ENCODE measurements around the gene AS3MT.

GRCh38 chr10:102946992-102947391 lies 77.7 kb downstream of the AS3MT start:
- TF ChIP-seq POLR2A (IDR thresholded peaks at IDR 0.05; ENCODE audit: low read depth, low read length) = no peak
- no peak for TF ChIP-seq PAX5 (IDR thresholded peaks at IDR 0.05; ENCODE audit: insufficient read depth, low read length, severe bottlenecking)
- TF ChIP-seq SPI1 (IDR thresholded peaks at IDR 0.05; ENCODE audit: low read depth, low read length) = no peak
- no peak for TF ChIP-seq POLR2AphosphoS5 (IDR thresholded peaks at IDR 0.05; ENCODE audit: low read depth, low read length)
- TF ChIP-seq TAF1 (IDR thresholded peaks at IDR 0.05; ENCODE audit: low read depth, low read length) = no peak
- TF ChIP-seq POU2F2 (IDR thresholded peaks at IDR 0.05; ENCODE audit: low read depth, low read length) = no peak
